ENCODE results near the gene SMAD9.

- no peak for TF ChIP-seq POLR2AphosphoS5 (IDR thresholded peaks at IDR 0.05; ENCODE audit: low read depth, low read length)
- TF ChIP-seq REST (IDR thresholded peaks at IDR 0.05; ENCODE audit: insufficient read depth in 1 of 2, low read depth in 2 of 2, low read length in 2 of 2): no peak
Measured at GRCh38 chr13:36921631-36922301, 1.7 kb upstream of the SMAD9 start.
